Liver (tissue), 9 donors: Measurements from ENCODE around the gene AP3S1. TPM values are rescaled to one million over a fixed set of nuclear protein-coding genes. Genes with fewer than 3 reads are reported as not detected.

Experiments used
- DNase-seq: peaks from one replicate; pipeline ENCODE4 v3.0.0-alpha.2; 2017; ENCODE audit warnings: low spot score
- H3K27ac ChIP-seq, 2 donors: one replicate each; pipeline ENCODE4 v1.7.0; 2013; ENCODE audit warnings: inconsistent platforms in 2 of 2, low read length in 2 of 2, control low read depth in 1 of 2, low read depth in 1 of 2, mild to moderate bottlenecking in 1 of 2
- H3K27me3 ChIP-seq, 4 donors: one replicate each; pipeline versions ENCODE4 v1.6.1 to v1.7.0; 2013; ENCODE audit warnings: low read length in 3 of 4, inconsistent platforms in 1 of 4, mild to moderate bottlenecking in 1 of 4, moderate library complexity in 1 of 4; ENCODE audit not compliant: control insufficient read depth in 4 of 4, insufficient read depth in 4 of 4
- H3K36me3 ChIP-seq, 4 donors: one replicate each; pipeline versions ENCODE4 v1.6.1 to v1.7.0; 2013; ENCODE audit warnings: low read length in 3 of 4, mild to moderate bottlenecking in 3 of 4, low read depth in 1 of 4, moderate library complexity in 1 of 4; ENCODE audit not compliant: control insufficient read depth in 4 of 4, insufficient read depth in 3 of 4
- H3K4me1 ChIP-seq, 4 donors: one replicate each; pipeline versions ENCODE4 v1.6.1 to v1.7.0; 2013; ENCODE audit warnings: low read length in 3 of 4, mild to moderate bottlenecking in 3 of 4, moderate library complexity in 1 of 4; ENCODE audit not compliant: control insufficient read depth in 4 of 4, insufficient read depth in 4 of 4
- H3K4me3 ChIP-seq, 3 donors: one replicate each; pipeline versions ENCODE4 v1.6.1 to v1.7.0; 2013; ENCODE audit warnings: low read length in 3 of 3, control low read depth in 1 of 3, low read depth in 1 of 3, mild to moderate bottlenecking in 1 of 3
- H3K9ac ChIP-seq, 2 donors: one replicate each; pipeline ENCODE4 v1.7.0; 2013; ENCODE audit warnings: low read length in 2 of 2, mild to moderate bottlenecking in 2 of 2, moderate library complexity in 2 of 2, control low read depth in 1 of 2, low read depth in 1 of 2
- H3K9me3 ChIP-seq, 4 donors: one replicate each; pipeline versions ENCODE4 v1.6.1 to v1.7.0; 2013; ENCODE audit warnings: low read length in 3 of 4; ENCODE audit not compliant: control insufficient read depth in 4 of 4
- ATF3 ChIP-seq: IDR thresholded peaks from 2 replicates; pipeline ENCODE4 v1.6.1; 2016; ENCODE audit warnings: antibody characterized with exemption
- CTCF ChIP-seq: fragments of 150-350 bp; IDR thresholded peaks from 2 replicates; pipeline ENCODE4 v1.5.1; 2017; ENCODE audit warnings: improper control_type of control experiment, low read depth, low read length; ENCODE audit not compliant: missing input control
- EGR1 ChIP-seq, 2 donors: IDR thresholded peaks; 2 replicates each; pipeline ENCODE4 v1.6.1; 2016 to 2018; ENCODE audit warnings: antibody characterized with exemption in 2 of 2, low read depth in 2 of 2
- FOXA1 ChIP-seq: IDR thresholded peaks from 2 replicates; pipeline ENCODE4 v1.6.1; 2016; ENCODE audit warnings: antibody characterized with exemption
- FOXA2 ChIP-seq: IDR thresholded peaks from 2 replicates; pipeline ENCODE4 v1.6.1; 2016; ENCODE audit warnings: antibody characterized with exemption
- GABPA ChIP-seq, 2 donors: IDR thresholded peaks in 1 of 2; conservative IDR thresholded peaks in 1 of 2; 2 replicates each; pipeline ENCODE4 v1.6.1; 2016; ENCODE audit warnings: antibody characterized with exemption in 2 of 2, mild to moderate bottlenecking in 1 of 2, moderate library complexity in 1 of 2
- HNF4A ChIP-seq, 2 donors: conservative IDR thresholded peaks; 2 replicates each; pipeline ENCODE4 v1.6.1; 2016; ENCODE audit warnings: antibody characterized with exemption in 2 of 2, mild to moderate bottlenecking in 2 of 2
- HNF4G ChIP-seq: IDR thresholded peaks from 2 replicates; pipeline ENCODE4 v1.6.1; 2016; ENCODE audit warnings: antibody characterized with exemption
- JUND ChIP-seq, 2 donors: IDR thresholded peaks; 2 replicates each; pipeline ENCODE4 v1.6.1; 2016; ENCODE audit warnings: antibody characterized with exemption in 2 of 2
- MAX ChIP-seq: IDR thresholded peaks from 2 replicates; pipeline ENCODE4 v1.6.1; 2016; ENCODE audit warnings: antibody characterized with exemption
- NR2F2 ChIP-seq: IDR thresholded peaks from 2 replicates; pipeline ENCODE4 v1.6.1; 2016; ENCODE audit warnings: antibody characterized with exemption
- RAD21 ChIP-seq, 2 donors: IDR thresholded peaks; 2 replicates each; pipeline ENCODE4 v1.6.1; 2016; ENCODE audit warnings: antibody characterized with exemption in 2 of 2, mild to moderate bottlenecking in 2 of 2
- RXRA ChIP-seq, 2 donors: IDR thresholded peaks; 2 replicates each; pipeline ENCODE4 v1.6.1; 2017 to 2018; ENCODE audit warnings: antibody characterized with exemption in 2 of 2, mild to moderate bottlenecking in 1 of 2
- SP1 ChIP-seq: IDR thresholded peaks from 2 replicates; pipeline ENCODE4 v1.6.1; 2018; ENCODE audit warnings: antibody characterized with exemption, mild to moderate bottlenecking
- TAF1 ChIP-seq: conservative IDR thresholded peaks from 2 replicates; pipeline ENCODE4 v1.6.1; 2016; ENCODE audit warnings: antibody characterized with exemption, mild to moderate bottlenecking
- YY1 ChIP-seq: IDR thresholded peaks from 2 replicates; pipeline ENCODE4 v1.6.1; 2016; ENCODE audit warnings: antibody characterized with exemption, mild to moderate bottlenecking
- WGBS: extraction: QIAGEN DNeasy Blood & Tissue Kit; methylation state at CpG from one replicate; pipeline ENCODE4 v1.1.7; 2013; 5-methylcytosine and 5-hydroxymethylcytosine counted together
- polyA plus RNA-seq, 2 donors: library from polyadenylated mRNA; stranded (reverse) in 1 of 2; unstranded in 1 of 2; fragments of 200-250 nt in 1 of 2; fragments of >200 nt in 1 of 2; fragmentation: Nextera tagmentation in 1 of 2; extraction: Ambion mirVana in 1 of 2; gene quantifications; one replicate each; pipeline versions ENCODE4 v1.2.1 to v1.2.3, GENCODE V29; 2013 to 2015
- total RNA-seq, 2 donors: library from RNA; depleted of rRNA; stranded (reverse); fragments of >200 nt; gene quantifications; one replicate each; pipeline ENCODE4 v1.2.3, GENCODE V29; 2014
- donor health status: healthy.
- donor health status: healthy.
- donor health status: healthy.
- donor health status: healthy.
- donor health status: healthy.

The AP3S1 gene
- total and polyA plus RNA-seq, 4 donors, result 32.7 to 52.7 (median 40.9) TPM

- no peaks in the 10 kb centered on the region for H3K9me3 ChIP-seq
- peaks cover 0 to 15% (median 6%) of the 10 kb centered on the region in 4 donors for H3K4me1 ChIP-seq
- H3K9ac ChIP-seq, result peak overlapping the region in 1 of 2 donors; percentile 94
- 66% methylated on average over 7 of the region's 7 CpGs for WGBS
- H3K27ac ChIP-seq, result no peak overlapping the region
- no peaks in the 10 kb centered on the region for H3K27me3 ChIP-seq
- TF ChIP-seq FOXA1 (no peak), TAF1 (no peak), EGR1 (IDR thresholded peaks at IDR 0.05; ENCODE audit: low read depth in 2 of 2) (no peak), FOXA2 (no peak), ATF3 (no peak), SP1 (no peak), RXRA (IDR thresholded peaks at IDR 0.05) (no peak), CTCF (no peak), JUND (IDR thresholded peaks at IDR 0.05) (no peak), MAX (no peak), RAD21 (IDR thresholded peaks at IDR 0.05) (no peak), YY1 (no peak), HNF4G (no peak)
- H3K36me3 ChIP-seq, result peaks cover 0 to 2% (median 2%) of the 10 kb centered on the region in 4 donors
- DNase-seq, result no peak
- H3K4me3 ChIP-seq, result peak overlapping the region in 1 of 3 donors; percentile 78
Measured at GRCh38 chr5:115817386-115817785, 24.3 kb upstream of the AP3S1 start.

GRCh38 chr5:115818821-115819220 is 22.9 kb upstream of the AP3S1 start:
- H3K27ac ChIP-seq, result no peak overlapping the region
- no peak for TF ChIP-seq GABPA (IDR thresholded peaks at IDR 0.05 in 1 of 2, conservative IDR thresholded peaks at IDR 0.05 in 1 of 2)
- no peak for TF ChIP-seq HNF4G
- TF ChIP-seq FOXA2, result no peak
- TF ChIP-seq EGR1 (IDR thresholded peaks at IDR 0.05; ENCODE audit: low read depth in 2 of 2), result no peak
- no peak for TF ChIP-seq CTCF
- TF ChIP-seq JUND (IDR thresholded peaks at IDR 0.05), result no peak
- TF ChIP-seq MAX, result no peak
- no peak for TF ChIP-seq RXRA (IDR thresholded peaks at IDR 0.05)
- TF ChIP-seq ATF3, result no peak
- no peak for TF ChIP-seq HNF4A (conservative IDR thresholded peaks at IDR 0.05)
- TF ChIP-seq FOXA1, result no peak
- no peak for TF ChIP-seq NR2F2
- DNase-seq, result no peak
- no peak overlapping the region for H3K9ac ChIP-seq
- no peaks in the 10 kb centered on the region for H3K27me3 ChIP-seq
- H3K4me3 ChIP-seq, result no peak overlapping the region
- H3K36me3 ChIP-seq, result no peaks in the 10 kb centered on the region
- H3K9me3 ChIP-seq, result no peaks in the 10 kb centered on the region
- 91% methylated on average over 18 of the region's 18 CpGs for WGBS
- peaks cover 0 to 6% (median 4%) of the 10 kb centered on the region in 4 donors for H3K4me1 ChIP-seq
